ENCODE results near the gene FLT4. TPM values are rescaled to one million over a fixed set of nuclear protein-coding genes. Genes with fewer than 3 reads are reported as not detected.

FLT4 gene
- total RNA-seq, result under 0.01 and 1.8 TPM in 2 replicates

GRCh38 chr5:180649297-180650039, at the start of gene FLT4:
Gene FLT4, minus strand, starts transcription at chr5:180649600. Its CDS starts 55 bp downstream, at chr5:180649545.

GRCh38 chr5:180591311-180591887, 58.0 kb downstream of the FLT4 start, which contains the start of gene SCGB3A1:
Gene SCGB3A1, minus strand, starts transcription at chr5:180591499. Its CDS starts 37 bp downstream, at chr5:180591462.

Other genes starting within 250 kb of the FLT4 start
- 5.6 and 13.3 TPM in 2 replicates for gene CNOT6, start 155.2 kb downstream of the FLT4 start, total RNA-seq
- gene SCGB3A1, start 58.1 kb downstream of the FLT4 start, total RNA-seq, result not detected in 2 replicates
- gene OR2Y1, start 90.5 kb upstream of the FLT4 start, total RNA-seq, result not detected in 2 replicates
- 153 and 173 TPM in 2 replicates for gene MGAT1, start 153.2 kb upstream of the FLT4 start, total RNA-seq
- 2.9 and 6.1 TPM in 2 replicates for gene ZFP62, start 211.7 kb upstream of the FLT4 start, total RNA-seq
- not detected in 2 replicates for gene BTNL8, start 249.6 kb upstream of the FLT4 start, total RNA-seq